ENCODE results near the gene ZNF333. TPM values are rescaled to one million over a fixed set of nuclear protein-coding genes. Genes with fewer than 3 reads are reported as not detected.

ZNF333 gene
- total and polyA plus RNA-seq, 9 donors: 19.2 to 47.6 (median 31.4) TPM

DNA sequence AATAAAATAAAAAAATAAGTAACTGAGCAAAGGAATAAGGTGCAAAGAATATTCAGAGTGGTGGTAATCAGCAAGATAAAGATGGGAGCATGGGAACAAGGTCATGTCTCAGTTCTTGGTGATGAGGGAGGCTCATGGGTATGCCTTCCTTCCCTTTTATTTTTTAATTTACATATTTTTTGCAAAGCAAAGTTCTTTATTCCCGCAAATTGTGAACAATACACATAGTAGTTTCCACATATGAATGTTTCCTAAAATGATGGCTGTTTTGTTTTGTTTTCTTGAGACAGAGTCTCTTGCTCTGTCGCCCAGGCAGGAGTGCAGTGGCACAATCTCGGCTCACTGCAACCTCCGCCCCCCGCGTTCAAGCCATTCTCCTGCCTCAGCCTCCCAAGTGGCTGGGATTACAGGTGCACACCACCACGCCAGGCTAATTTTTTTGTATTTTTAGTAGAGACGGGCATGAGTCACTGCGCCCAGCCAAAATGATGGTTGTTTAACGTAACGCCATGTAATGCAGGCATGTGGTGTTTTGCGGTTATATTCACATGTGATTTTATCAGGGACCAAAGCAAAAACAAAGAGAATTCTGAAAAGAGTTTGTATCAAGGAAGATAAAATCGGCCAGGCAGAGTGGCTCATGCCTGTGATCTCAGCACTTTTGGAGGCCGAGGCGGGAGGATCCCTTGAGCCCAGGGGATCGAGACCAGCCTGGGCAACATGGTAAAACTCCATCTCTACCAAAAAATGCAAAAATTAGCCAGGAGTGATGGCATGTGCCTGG lies 93.0 kb downstream of the ZNF333 start:
- TF ChIP-seq EP300 (IDR thresholded peaks at IDR 0.05) (no peak), POLR2A (IDR thresholded peaks at IDR 0.05) (no peak)
- TF ChIP-seq, protein P1, sequence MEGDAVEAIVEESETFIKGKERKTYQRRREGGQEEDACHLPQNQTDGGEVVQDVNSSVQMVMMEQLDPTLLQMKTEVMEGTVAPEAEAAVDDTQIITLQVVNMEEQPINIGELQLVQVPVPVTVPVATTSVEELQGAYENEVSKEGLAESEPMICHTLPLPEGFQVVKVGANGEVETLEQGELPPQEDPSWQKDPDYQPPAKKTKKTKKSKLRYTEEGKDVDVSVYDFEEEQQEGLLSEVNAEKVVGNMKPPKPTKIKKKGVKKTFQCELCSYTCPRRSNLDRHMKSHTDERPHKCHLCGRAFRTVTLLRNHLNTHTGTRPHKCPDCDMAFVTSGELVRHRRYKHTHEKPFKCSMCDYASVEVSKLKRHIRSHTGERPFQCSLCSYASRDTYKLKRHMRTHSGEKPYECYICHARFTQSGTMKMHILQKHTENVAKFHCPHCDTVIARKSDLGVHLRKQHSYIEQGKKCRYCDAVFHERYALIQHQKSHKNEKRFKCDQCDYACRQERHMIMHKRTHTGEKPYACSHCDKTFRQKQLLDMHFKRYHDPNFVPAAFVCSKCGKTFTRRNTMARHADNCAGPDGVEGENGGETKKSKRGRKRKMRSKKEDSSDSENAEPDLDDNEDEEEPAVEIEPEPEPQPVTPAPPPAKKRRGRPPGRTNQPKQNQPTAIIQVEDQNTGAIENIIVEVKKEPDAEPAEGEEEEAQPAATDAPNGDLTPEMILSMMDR (IDR thresholded peaks at IDR 0.05): no peak
- no peaks in the 10 kb centered on the region for H3K36me3 ChIP-seq
- no peak for DNase-seq
- H3K9me3 ChIP-seq: no peaks in the 10 kb centered on the region
- no peak overlapping the region for H3K27ac ChIP-seq
- 82 to 86% (median 82%) methylated on average over 16 of the region's 16 CpGs for WGBS, 3 donors
- intact Hi-C loops (cut with DNase I): no loop called here
- no peaks in the 10 kb centered on the region for H3K27me3 ChIP-seq
- no peak overlapping the region for H3K4me3 ChIP-seq
- H3K4me1 ChIP-seq (ENCODE audit: insufficient read depth): no peaks in the 10 kb centered on the region

Other genes starting within 250 kb of the ZNF333 start
- gene PTGER1, start 214.7 kb upstream of the ZNF333 start, total RNA-seq: under 1 TPM in 3 of 7 donors, not detected in 4; 0.18 to 0.92 (median 0.32) TPM
- gene PTGER1, start 214.7 kb upstream of the ZNF333 start, polyA plus RNA-seq: not detected
- gene GIPC1, start 193.9 kb upstream of the ZNF333 start, total RNA-seq: 10 to 100 TPM; 33.7 to 64.5 (median 41.8) TPM
- 10 to 100 TPM; 14.7 to 40.9 TPM for gene GIPC1, start 193.9 kb upstream of the ZNF333 start, polyA plus RNA-seq
- 100 to 1,000 TPM in 3 of 7 donors, 10 to 100 TPM in 4; 53.7 to 151 (median 75.1) TPM for gene DNAJB1, start 171.7 kb upstream of the ZNF333 start, total RNA-seq
- gene DNAJB1, start 171.7 kb upstream of the ZNF333 start, polyA plus RNA-seq: 100 to 1,000 TPM in 1 of 2 donors, 10 to 100 TPM in 1; 52.4 to 123 TPM
- 100 to 1,000 TPM in 2 of 7 donors, 10 to 100 TPM in 5; 22.3 to 115 (median 78.2) TPM for gene TECR, start 160.5 kb upstream of the ZNF333 start, total RNA-seq
- gene TECR, start 160.5 kb upstream of the ZNF333 start, polyA plus RNA-seq: 10 to 100 TPM; 92.4 to 97.4 TPM
- 100 to 1,000 TPM in 6 of 7 donors, 10 to 100 TPM in 1; 86.9 to 429 (median 143) TPM for gene NDUFB7, start 118.0 kb upstream of the ZNF333 start, total RNA-seq
- 100 to 1,000 TPM in 1 of 2 donors, not detected in 1; 317 TPM for gene NDUFB7, start 118.0 kb upstream of the ZNF333 start, polyA plus RNA-seq
- under 1 TPM in 2 of 7 donors, not detected in 5; 0.20 TPM for gene CLEC17A, start 107.0 kb upstream of the ZNF333 start, total RNA-seq
- gene CLEC17A, start 107.0 kb upstream of the ZNF333 start, polyA plus RNA-seq: under 1 TPM in 1 of 2 donors, not detected in 1; 0.12 TPM
- under 1 TPM in 2 of 7 donors, not detected in 5; 0.13 to 0.15 TPM for gene ADGRE3, start 15.2 kb upstream of the ZNF333 start, total RNA-seq
- under 1 TPM in 1 of 2 donors, not detected in 1; 0.43 TPM for gene ADGRE3, start 15.2 kb upstream of the ZNF333 start, polyA plus RNA-seq
- 1 to 10 TPM in 4 of 7 donors, under 1 TPM in 3; 0.45 to 4.2 (median 1.0) TPM for gene ADGRE2, start 88.5 kb downstream of the ZNF333 start, total RNA-seq
- gene ADGRE2, start 88.5 kb downstream of the ZNF333 start, polyA plus RNA-seq: 1 to 10 TPM in 1 of 2 donors, under 1 TPM in 1; 0.24 to 1.8 TPM
- under 1 TPM in 2 of 7 donors, not detected in 5; 0.12 TPM for gene OR7A5, start 145.1 kb downstream of the ZNF333 start, total RNA-seq
- not detected for gene OR7A5, start 145.1 kb downstream of the ZNF333 start, polyA plus RNA-seq
- gene OR7C1, start 145.1 kb downstream of the ZNF333 start, total RNA-seq: under 1 TPM in 1 of 7 donors, not detected in 6; 0.05 TPM
- under 1 TPM in 1 of 2 donors, not detected in 1; 0.13 TPM for gene OR7C1, start 145.1 kb downstream of the ZNF333 start, polyA plus RNA-seq
- gene OR7A10, start 158.9 kb downstream of the ZNF333 start, total RNA-seq: not detected
- gene OR7A10, start 158.9 kb downstream of the ZNF333 start, polyA plus RNA-seq: not detected
- not detected for gene OR7A17, start 196.1 kb downstream of the ZNF333 start, total RNA-seq
- gene OR7A17, start 196.1 kb downstream of the ZNF333 start, polyA plus RNA-seq: not detected

Data from ovary (tissue), 9 donors.